ENCODE measurements around the gene CD63. TPM values are rescaled to one million over a fixed set of nuclear protein-coding genes. Genes with fewer than 3 reads are reported as not detected.

The CD63 gene
- polyA plus RNA-seq, 1 experiment: 1,955 TPM

DNA sequence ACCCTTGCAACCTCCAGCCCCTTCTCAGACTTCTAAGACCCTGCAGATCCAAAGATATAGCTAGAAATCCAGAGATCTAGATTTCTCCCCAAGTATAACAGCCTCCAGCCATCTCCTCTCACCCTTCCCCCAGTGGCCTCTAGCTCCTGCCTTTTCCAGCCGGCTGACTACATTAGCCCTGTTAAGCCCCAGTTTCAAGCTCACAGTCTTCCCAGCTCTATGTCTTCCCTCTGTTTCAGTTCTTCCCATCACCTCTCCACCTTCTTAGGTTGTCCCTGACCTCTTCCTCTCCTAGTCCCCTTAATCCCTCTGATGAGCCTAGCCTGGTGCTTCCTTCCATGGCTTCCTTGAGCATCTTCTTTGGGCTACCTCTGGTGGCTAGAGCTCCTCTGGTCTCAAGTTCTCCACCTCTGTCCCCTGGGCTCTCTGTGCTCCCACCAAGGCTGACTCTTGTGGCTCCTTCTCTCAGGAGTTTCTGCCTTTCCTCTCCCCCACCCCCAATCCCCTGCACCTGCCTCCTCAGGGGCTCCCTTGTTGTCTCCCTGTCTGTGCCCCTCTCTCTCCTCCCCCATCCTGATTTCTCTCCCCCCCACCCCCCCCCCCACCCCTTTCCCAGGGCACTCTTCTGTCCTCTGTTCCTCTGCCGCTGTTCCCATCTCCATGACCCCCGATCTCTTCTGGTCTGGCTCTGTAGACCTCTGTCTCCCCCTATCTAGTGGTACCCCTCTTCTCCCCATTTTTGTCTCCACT is 13.3 kb upstream of the CD63 start:
- ChIA-PET POLR2A (interaction anchor here (0.6 kb wide), 2 partner anchors 13 to 76 kb away, joined by 3 to 7 read pairs; partner anchors contain the start of genes CD63, ORMDL2 and SARNP), CTCF (interaction anchor here (0.6 to 6.8 kb wide), 7 partner anchors 11 to 302 kb away, joined by 3 to 93 read pairs (median 4); no protein-coding TSS in a partner anchor)
- Histone ChIP-seq H3K4me3 (ENCODE audit: low read depth, low read length) (peak overlapping the region; percentile 58), H3K27me3 (ENCODE audit: control insufficient read depth, insufficient read depth, low read length) (no peaks in the 10 kb centered on the region), H3K9me3 (ENCODE audit: control insufficient read depth, insufficient read depth, low read length) (no peaks in the 10 kb centered on the region), H3K27ac (ENCODE audit: low read depth, low read length) (peak overlapping the region; percentile 65)
- DNase-seq (ENCODE audit: low read depth, low spot score): no peak
- TF ChIP-seq CTCF (IDR thresholded peaks at IDR 0.05; ENCODE audit: low read depth, low read length): no peak

- DNase-seq (ENCODE audit: low read depth, low spot score): no peak
- H3K27me3 ChIP-seq (ENCODE audit: control insufficient read depth, insufficient read depth, low read length): no peaks in the 10 kb centered on the region
- CTCF ChIA-PET: interaction anchor here (0.6 to 6.8 kb wide), 52 partner anchors 9 to 415 kb away, joined by 3 to 93 read pairs (median 5); partner anchors contain the start of genes CD63, DGKA, ORMDL2 and PYM1
- POLR2A ChIA-PET: interaction anchor here (1.2 to 2.6 kb wide), 5 partner anchors 10 to 365 kb away, joined by 3 to 16 read pairs (median 3); partner anchors contain the start of genes CD63, ORMDL2 and PA2G4
- no peak for TF ChIP-seq CTCF (IDR thresholded peaks at IDR 0.05; ENCODE audit: low read depth, low read length)
- no peak overlapping the region for H3K27ac ChIP-seq (ENCODE audit: low read depth, low read length)
- no peak overlapping the region for H3K4me3 ChIP-seq (ENCODE audit: low read depth, low read length)
- no peaks in the 10 kb centered on the region for H3K9me3 ChIP-seq (ENCODE audit: control insufficient read depth, insufficient read depth, low read length)
Measured at GRCh38 chr12:55739025-55739378, 10.2 kb upstream of the CD63 start.

DNA sequence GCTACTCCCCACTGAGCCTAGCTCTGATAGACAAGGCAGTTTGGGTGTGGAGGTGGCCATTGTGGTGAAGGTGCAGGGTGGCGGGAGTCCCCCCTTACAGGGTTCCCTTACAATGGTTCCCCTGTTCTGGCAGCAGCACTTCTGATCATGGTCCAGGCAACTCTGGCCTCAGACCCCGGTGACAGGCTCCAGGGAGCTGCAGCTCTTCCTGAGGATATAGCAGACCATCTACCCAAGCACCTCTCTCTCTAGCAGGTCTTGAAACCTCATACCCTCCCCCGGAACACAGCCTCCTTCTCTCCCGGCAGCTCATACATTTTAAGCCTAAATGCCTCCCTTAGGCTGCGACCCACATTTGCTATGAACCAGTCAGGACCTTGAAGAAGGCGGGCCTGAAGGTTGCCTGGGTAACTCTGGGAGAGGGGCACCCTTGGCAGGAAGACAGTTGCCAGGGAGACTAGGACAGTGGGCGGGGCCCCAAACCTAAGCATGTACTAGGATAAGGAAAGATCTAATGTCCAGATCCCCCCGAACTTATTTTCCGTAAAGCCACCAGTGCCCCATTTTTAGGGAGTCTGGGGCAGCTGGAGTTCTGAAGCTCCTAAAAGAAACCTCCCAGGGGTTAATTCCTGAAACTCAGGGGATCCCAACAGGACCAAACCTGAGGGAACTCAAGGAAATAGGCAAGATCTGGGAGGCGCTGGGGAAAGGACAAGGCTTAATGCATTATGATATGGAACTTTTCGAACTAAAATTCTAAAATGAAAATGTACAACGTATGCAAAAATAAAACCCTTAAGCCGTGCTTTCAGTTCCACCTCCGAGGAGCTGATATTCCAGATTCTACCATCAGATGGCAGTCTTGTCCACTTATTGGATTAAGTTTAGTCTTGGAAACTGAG is 9.6 kb upstream of the CD63 start:
- peak; percentile 74 for TF ChIP-seq CTCF (IDR thresholded peaks at IDR 0.05; ENCODE audit: low read depth, low read length)
- ChIA-PET POLR2A (interaction anchor here (0.7 to 2.6 kb wide), 6 partner anchors 9 to 366 kb away, joined by 3 to 16 read pairs (median 3); partner anchors contain the start of genes CD63, DNAJC14, ORMDL2 and PA2G4), CTCF (interaction anchor here (0.5 to 6.8 kb wide), 66 partner anchors 9 to 549 kb away, joined by 3 to 93 read pairs (median 5); partner anchors contain the start of genes CD63, DGKA, ORMDL2 and PYM1)
- no peak for DNase-seq (ENCODE audit: low read depth, low spot score)
- peak overlapping the region; percentile 78 for H3K27ac ChIP-seq (ENCODE audit: low read depth, low read length)
- H3K9me3 ChIP-seq (ENCODE audit: control insufficient read depth, insufficient read depth, low read length): no peaks in the 10 kb centered on the region
- peak overlapping the region; percentile 77 for H3K4me3 ChIP-seq (ENCODE audit: low read depth, low read length)
- H3K27me3 ChIP-seq (ENCODE audit: control insufficient read depth, insufficient read depth, low read length): no peaks in the 10 kb centered on the region

DNA sequence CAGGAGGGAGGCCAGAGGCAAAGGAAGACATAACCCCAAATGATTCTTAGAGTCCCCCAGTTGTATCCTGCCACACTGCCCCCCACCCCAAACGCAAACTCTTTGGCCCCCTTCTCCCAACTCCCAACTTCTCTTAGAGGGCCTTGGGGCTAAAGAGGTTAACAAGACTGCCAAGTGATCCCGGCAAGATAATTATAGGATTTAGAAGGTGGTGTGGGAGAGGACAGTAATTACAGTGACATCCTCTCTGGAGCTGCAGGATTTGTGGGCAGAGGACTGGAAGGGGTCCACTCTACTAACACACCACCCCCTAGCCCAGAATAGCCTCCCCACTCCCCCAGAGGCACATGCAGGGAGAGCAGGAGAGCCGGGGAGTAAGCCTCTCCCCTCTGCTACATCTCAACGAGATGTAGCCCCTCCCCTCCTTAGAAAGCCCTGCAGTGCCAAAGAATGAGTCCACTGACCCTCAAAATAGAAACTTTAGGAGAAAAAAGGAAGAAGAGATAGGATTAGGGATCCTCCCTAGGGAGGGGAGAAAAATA is 8.8 kb upstream of the CD63 start:
- POLR2A ChIA-PET: interaction anchor here (0.6 to 2.6 kb wide), 7 partner anchors 8 to 366 kb away, joined by 3 to 16 read pairs (median 3); partner anchors contain the start of genes CD63, DNAJC14, ORMDL2 and PA2G4
- no peak for TF ChIP-seq CTCF (IDR thresholded peaks at IDR 0.05; ENCODE audit: low read depth, low read length)
- Histone ChIP-seq H3K27ac (ENCODE audit: low read depth, low read length) (peak overlapping the region; percentile 78), H3K4me3 (ENCODE audit: low read depth, low read length) (peak overlapping the region; percentile 77), H3K9me3 (ENCODE audit: control insufficient read depth, insufficient read depth, low read length) (no peaks in the 10 kb centered on the region), H3K27me3 (ENCODE audit: control insufficient read depth, insufficient read depth, low read length) (no peaks in the 10 kb centered on the region)
- DNase-seq (ENCODE audit: low read depth, low spot score): no peak
- CTCF ChIA-PET: interaction anchor here (0.5 to 6.8 kb wide), 53 partner anchors 8 to 548 kb away, joined by 3 to 93 read pairs (median 5); partner anchors contain the start of genes CD63, DGKA, ORMDL2 and RDH5

All from AG04450 (cell line).